RKO (cell line): ENCODE results near the gene MPL.
"Not testable (repeated sequence)": the region's sequence is repeated elsewhere in the genome, so short reads cannot be mapped to it uniquely, and the experiment has no call there.

ENCODE experiments used
- DNase-seq: peaks from one replicate; pipeline ENCODE4 v3.0.0-alpha.2; 2016; ENCODE audit warnings: low spot score

Gene MPL

GRCh38 chr1:43357251-43357650 is 19.6 kb downstream of the MPL start:
- no peak for DNase-seq

GRCh38 chr1:43358121-43358745 is 20.6 kb downstream of the MPL start:
- DNase-seq = peak; percentile 82

DNA sequence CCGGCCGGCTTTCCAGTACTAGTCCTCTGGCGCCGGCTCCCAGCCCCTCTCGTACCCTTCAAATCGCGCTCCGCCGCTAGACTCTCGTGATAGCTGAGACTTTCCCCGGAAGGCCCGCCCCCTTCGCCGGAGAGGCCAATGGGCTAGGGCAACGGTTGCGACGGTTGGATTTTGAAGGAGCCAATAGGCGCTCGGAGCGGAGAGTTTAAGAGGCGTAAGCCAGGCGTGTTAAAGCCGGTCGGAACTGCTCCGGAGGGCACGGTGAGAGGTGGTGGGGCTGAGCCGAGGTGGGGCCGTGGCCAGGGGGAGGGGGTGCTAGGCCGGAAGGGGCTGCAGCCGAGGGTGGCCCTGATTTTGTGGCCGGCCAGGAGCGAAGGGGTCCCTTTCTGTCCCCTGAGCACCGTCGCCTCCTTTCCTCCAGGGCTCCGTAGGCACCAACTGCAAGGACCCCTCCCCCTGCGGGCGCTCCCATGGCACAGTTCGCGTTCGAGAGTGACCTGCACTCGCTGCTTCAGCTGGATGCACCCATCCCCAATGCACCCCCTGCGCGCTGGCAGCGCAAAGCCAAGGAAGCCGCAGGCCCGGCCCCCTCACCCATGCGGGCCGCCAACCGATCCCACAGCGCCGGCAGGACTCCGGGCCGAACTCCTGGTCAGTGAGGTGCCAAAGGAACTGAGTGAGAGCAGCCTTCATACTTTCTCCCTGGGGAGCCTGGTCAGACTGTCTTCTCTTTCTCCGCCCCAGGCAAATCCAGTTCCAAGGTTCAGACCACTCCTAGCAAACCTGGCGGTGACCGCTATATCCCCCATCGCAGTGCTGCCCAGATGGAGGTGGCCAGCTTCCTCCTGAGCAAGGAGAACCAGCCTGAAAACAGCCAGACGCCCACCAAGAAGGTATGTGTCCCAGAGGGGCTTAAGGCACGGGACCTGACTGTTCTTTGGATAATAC is 21.4 kb downstream of the MPL start, which contains the start of gene CDC20:
Gene CDC20, plus strand, starts transcription at position 236 of the 948 bp plus-strand sequence. Its CDS starts 235 bp downstream, at position 471.
- DNase-seq = peak; percentile 97

DNA sequence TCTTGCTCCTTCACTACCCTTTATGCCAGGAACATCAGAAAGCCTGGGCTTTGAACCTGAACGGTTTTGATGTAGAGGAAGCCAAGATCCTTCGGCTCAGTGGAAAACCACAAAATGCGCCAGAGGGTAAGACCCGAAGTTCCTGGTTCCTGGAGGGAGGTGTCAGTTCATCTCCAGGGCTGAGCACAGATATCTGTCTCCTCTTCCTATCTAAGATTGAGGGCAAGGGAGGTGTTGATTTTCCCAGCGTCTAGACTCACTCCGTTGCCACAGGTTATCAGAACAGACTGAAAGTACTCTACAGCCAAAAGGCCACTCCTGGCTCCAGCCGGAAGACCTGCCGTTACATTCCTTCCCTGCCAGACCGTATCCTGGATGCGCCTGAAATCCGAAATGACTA is 22.1 kb downstream of the MPL start:
- DNase-seq = no peak

DNA sequence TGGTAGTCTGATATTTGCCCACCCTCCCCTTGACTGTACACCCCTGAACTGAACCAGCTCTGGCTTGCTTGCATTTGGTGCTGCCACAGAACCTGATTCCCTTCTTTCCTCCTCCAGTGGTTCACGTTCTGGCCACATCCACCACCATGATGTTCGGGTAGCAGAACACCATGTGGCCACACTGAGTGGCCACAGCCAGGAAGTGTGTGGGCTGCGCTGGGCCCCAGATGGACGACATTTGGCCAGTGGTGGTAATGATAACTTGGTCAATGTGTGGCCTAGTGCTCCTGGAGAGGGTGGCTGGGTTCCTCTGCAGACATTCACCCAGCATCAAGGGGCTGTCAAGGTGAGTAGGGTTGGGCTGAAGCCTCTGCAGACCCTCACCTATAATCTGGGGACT is 23.0 kb downstream of the MPL start:
- no peak for DNase-seq

DNA sequence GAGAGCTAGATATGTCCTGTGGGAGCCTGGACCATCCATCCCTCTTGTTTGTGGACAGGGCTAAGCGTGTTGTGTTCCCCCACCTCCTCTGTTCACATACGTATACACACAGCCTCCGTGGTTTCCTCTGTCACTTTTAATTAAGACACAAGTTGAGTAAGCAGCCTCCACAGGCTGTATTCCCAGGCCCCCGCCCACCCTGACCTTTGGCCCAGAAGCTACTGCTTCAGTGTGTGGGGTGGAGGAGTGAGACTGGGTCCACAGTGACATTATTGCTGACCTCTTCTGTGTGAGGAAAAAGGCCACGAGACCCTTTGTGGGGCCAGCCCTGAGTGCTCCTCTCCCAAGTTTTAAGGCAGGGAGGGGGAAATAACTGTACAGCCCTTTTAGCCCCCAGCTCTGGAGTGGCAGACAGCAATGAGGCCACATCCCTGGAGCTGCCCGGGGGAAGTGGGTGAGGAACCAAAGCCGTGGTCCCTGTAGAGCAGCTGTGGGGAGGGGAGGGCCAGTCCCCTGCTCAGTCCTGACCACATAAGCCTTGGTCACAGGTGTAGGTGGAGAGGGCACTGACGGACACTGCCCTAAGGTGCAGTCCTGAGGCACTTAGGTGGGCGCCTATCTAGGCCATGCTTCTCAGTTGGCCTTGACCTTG is 25.8 kb downstream of the MPL start:
- no peak for DNase-seq

GRCh38 chr1:43363935-43364525 is 26.4 kb downstream of the MPL start:
- no peak for DNase-seq

- no peak for DNase-seq
These were observed 28.1 kb downstream of the MPL start for GRCh38 chr1:43365678-43366077.

- no peak for DNase-seq
These were observed 28.6 kb downstream of the MPL start for GRCh38 chr1:43366179-43366578.

DNA sequence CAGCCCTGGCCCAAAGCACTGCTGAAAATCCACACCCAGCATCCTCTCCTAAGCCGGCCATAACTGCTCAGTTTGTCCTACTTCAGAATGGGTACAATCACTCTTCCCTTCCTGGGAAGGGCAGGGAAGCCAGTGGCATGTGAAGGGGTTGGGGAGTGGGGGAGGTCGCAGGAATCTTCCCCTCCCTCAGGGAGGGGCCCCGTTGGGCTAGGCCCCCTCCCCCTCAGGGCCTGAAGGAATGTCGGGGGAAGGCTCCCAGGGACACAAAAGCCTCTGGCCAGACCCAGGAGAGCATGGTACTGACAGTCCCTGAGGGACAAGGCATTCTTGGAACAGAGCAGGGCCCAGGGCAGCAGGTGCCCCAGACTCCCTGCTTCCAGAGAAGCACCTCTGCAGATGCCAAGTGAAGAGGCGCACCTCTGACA is 29.0 kb downstream of the MPL start:
- no peak for DNase-seq

- DNase-seq = no peak
These were observed 29.6 kb downstream of the MPL start for GRCh38 chr1:43367026-43367903.

DNA sequence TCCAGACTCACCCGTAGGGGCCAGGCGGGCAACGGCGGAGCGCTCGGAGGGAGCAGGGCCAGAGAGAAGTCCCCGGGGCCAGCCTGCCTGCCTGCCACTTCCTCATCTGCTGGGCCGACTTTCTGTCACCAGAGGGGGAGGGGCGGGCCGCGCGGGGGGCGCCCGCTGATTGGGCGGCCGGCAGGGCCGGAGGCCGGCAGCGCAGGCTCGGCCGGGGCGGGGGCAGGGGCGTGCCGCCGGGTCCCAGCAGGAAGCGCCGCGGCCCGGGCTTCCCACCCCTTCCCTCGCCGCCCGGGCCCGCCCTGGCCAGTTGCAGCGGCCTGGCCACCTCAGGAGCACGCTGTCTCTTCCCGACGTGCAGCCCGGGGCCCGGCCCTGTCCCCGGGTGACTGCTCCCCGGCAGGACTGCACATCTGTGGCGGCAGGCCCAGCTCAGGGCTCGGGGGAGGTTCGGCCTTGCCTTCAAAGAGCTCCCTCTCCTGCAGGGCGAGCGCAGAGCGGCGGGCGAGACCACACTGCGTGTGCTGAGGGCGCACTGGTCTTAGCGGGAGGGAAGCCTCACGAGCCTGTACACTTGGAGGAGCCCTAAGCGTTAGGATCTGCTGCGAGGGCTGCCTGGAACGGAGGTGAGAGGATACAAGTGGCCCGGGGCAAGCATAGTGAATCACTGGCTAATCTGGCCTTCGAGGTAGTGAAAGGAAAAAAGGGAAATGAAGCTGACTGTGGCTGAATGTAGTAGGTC is 30.5 kb downstream of the MPL start, which contains the start of gene ELOVL1:
Gene ELOVL1, minus strand, starts transcription at position 108 of the 742 bp plus-strand sequence. CDS start 2,402 bp downstream, outside the sequence.
- peak; percentile 89 for DNase-seq

DNA sequence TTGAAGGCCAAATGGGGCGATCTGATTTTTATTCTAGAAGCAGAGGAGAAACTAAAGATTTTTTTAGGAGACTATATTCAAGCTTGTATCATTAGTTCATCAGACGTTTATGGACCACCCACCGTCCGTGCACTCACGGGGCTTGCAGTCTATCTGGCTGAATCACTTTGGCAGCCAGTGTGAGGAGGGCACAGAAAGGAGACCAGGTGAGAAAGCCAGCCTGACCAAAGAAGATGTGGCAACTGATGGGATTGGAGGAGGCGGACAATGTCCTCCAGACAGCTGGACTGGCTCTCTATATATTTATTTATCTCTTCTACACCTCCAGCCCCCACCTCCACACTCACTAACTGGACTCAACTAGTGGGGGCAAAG is 31.0 kb downstream of the MPL start:
- DNase-seq = peak; percentile 72

DNA sequence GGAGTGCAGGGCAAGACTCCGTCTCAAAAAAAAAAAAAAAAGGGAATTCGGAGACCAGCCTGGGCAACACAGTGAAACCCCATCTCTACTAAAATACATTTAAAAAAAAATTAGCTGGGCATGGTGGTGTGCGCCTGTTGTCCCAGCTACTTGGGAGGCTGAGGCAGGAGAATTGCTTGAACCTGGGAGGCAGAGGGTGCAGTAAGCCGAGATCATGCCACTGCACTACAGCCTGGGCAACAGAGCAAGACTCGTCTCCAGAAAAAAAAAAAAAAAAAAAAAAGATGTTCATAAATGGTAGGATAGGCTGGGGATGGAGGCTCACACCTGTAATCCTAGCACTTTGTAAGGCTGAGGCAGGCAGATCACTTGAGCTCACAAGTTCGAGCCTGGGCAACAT is 32.2 kb downstream of the MPL start:
- not testable (repeated sequence) for DNase-seq

DNA sequence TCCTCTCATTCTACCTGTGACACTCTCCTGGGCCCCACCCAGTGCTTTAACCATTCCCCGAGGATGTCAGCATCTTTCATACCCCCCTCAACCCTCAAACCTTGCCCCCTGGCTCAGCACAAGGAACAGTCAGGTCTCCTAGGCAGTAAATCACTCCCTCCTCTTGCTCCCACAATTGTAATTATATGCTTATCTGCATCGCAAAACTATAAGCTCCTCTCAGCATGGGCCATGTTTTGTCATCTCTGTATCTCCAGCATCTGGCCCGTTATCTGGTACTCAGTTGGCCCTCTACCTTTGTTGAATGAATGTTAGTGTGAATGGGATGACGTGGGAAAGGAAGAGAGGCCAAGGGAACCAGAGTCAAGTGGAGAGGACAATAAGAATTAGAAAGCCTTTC is 32.9 kb downstream of the MPL start:
- DNase-seq = no peak

GRCh38 chr1:43372172-43372571 is 34.6 kb downstream of the MPL start:
- DNase-seq = no peak

- DNase-seq = peak; percentile 94
These were observed 35.7 kb downstream of the MPL start for GRCh38 chr1:43373066-43373940.

- no peak for DNase-seq
These were observed 39.2 kb downstream of the MPL start for GRCh38 chr1:43376723-43377235.

- DNase-seq = no peak
These were observed 40.2 kb downstream of the MPL start for GRCh38 chr1:43377831-43378230.
